Measurements from ENCODE around the gene CCNQ.
"Not testable (repeated sequence)": the region's sequence is repeated elsewhere in the genome, so short reads cannot be mapped to it uniquely, and the experiment has no call there.

CCNQ gene

GRCh38 chrX:153623310-153624029 lies 24.5 kb upstream of the CCNQ start:
- DNase-seq (ENCODE audit: low read depth) = no peak

GRCh38 chrX:153622661-153623309 lies 23.8 kb upstream of the CCNQ start:
- DNase-seq (ENCODE audit: low read depth) = no peak

- DNase-seq (ENCODE audit: low read depth) = no peak
These were observed 23.1 kb upstream of the CCNQ start for GRCh38 chrX:153621949-153622598.

GRCh38 chrX:153620576-153620975 lies 21.6 kb upstream of the CCNQ start:
- DNase-seq (ENCODE audit: low read depth) = no peak

- DNase-seq (ENCODE audit: low read depth) = no peak
These were observed 15.9 kb upstream of the CCNQ start for GRCh38 chrX:153614818-153615217.

- no peak for DNase-seq (ENCODE audit: low read depth)
These were observed 13.5 kb upstream of the CCNQ start for GRCh38 chrX:153612413-153612812.

GRCh38 chrX:153611298-153612095 lies 12.6 kb upstream of the CCNQ start:
- DNase-seq (ENCODE audit: low read depth) = no peak

- DNase-seq (ENCODE audit: low read depth) = no peak
These were observed 11.9 kb upstream of the CCNQ start for GRCh38 chrX:153610836-153611213.

- DNase-seq (ENCODE audit: low read depth) = peak; percentile 66
These were observed 11.2 kb upstream of the CCNQ start for GRCh38 chrX:153609917-153610835.

GRCh38 chrX:153608806-153609205 lies 9.9 kb upstream of the CCNQ start:
- DNase-seq (ENCODE audit: low read depth) = no peak

GRCh38 chrX:153608376-153608775 lies 9.4 kb upstream of the CCNQ start:
- DNase-seq (ENCODE audit: low read depth) = no peak

GRCh38 chrX:153606503-153606902 lies 7.6 kb upstream of the CCNQ start:
- DNase-seq (ENCODE audit: low read depth) = no peak

- DNase-seq (ENCODE audit: low read depth) = not testable (repeated sequence)
These were observed 5.9 kb upstream of the CCNQ start for GRCh38 chrX:153604666-153605380.

GRCh38 chrX:153603131-153603656 lies 4.3 kb upstream of the CCNQ start:
- no peak for DNase-seq (ENCODE audit: low read depth)

GRCh38 chrX:153602601-153603000 lies 3.7 kb upstream of the CCNQ start:
- no peak for DNase-seq (ENCODE audit: low read depth)

GRCh38 chrX:153601511-153602110 lies 2.7 kb upstream of the CCNQ start:
- no peak for DNase-seq (ENCODE audit: low read depth)

GRCh38 chrX:153600921-153601320 lies 2.0 kb upstream of the CCNQ start:
- no peak for DNase-seq (ENCODE audit: low read depth)

GRCh38 chrX:153600032-153600373 lies 1.1 kb upstream of the CCNQ start:
- DNase-seq (ENCODE audit: low read depth) = no peak

GRCh38 chrX:153599192-153600031 lies 473 bp upstream of the CCNQ start:
- DNase-seq (ENCODE audit: low read depth) = peak; percentile 78
